HG02885 (cell line): ENCODE measurements around the gene SDS.

ENCODE experiments used
- ATAC-seq: cut with Tn5 transposase; IDR thresholded peaks from one replicate; pipeline ENCODE4 v1.9.1; 2021; ENCODE audit warnings: mild to moderate bottlenecking; ENCODE audit not compliant: unreplicated experiment, poor library complexity

SDS gene

GRCh38 chr12:113385282-113385882 lies 18.3 kb downstream of the SDS start:
- ATAC-seq, result no peak

- no peak for ATAC-seq
Observed at GRCh38 chr12:113384778-113385177, 18.9 kb downstream of the SDS start.

GRCh38 chr12:113382206-113382605 lies 21.5 kb downstream of the SDS start:
- ATAC-seq, result no peak

- no peak for ATAC-seq
Observed at GRCh38 chr12:113381220-113381619, 22.5 kb downstream of the SDS start.

DNA sequence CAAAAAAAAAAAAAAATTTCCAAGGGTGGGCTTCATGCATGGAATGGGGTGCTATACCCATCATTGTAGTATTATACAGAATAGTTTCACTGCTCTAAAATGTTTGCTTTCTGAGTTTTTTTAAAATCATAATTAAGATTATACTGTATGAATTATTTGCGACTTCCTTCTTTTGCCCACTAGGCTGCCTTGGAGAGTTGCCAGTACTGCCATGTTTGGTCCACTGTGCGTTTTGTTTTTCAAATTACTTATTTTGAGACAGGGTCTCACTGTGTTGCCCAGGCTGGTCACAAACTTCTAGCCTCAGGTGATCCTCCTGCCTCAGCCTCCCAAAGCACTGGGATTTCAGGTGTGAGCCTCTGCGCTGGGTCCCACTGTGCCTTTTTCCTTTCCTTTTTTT lies 25.4 kb downstream of the SDS start:
- no peak for ATAC-seq

DNA sequence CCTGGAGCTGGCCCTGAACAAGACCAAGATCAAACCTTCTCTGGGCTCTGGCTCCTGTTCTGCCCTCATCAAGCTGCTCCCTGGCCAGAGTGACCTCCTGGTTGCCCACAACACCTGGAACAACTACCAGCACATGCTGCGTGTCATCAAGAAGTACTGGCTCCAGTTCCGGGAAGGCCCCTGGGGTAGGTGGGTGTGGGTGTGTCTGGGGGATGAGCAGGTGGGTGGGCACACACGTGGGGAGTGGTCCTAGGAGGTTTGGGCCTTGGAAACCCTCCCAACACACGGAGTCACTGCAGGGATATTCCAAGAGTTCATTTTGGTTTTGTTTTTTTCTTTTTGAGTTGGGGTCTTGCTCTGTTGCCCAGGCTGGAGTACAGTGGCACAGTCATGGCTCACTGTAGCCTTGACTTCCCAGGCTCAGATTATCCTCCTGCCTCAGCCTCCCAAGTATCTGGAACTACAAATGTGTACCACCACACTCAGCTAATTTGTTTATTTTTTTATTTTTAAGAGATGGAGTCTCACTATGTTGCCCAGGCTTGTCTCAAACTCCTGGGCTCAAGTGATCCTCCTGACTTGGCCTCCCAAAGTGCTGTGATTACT lies 28.8 kb downstream of the SDS start:
- no peak for ATAC-seq

- no peak for ATAC-seq
Observed at GRCh38 chr12:113373969-113374368, 29.7 kb downstream of the SDS start.

GRCh38 chr12:113373440-113373839 lies 30.2 kb downstream of the SDS start:
- ATAC-seq, result no peak

DNA sequence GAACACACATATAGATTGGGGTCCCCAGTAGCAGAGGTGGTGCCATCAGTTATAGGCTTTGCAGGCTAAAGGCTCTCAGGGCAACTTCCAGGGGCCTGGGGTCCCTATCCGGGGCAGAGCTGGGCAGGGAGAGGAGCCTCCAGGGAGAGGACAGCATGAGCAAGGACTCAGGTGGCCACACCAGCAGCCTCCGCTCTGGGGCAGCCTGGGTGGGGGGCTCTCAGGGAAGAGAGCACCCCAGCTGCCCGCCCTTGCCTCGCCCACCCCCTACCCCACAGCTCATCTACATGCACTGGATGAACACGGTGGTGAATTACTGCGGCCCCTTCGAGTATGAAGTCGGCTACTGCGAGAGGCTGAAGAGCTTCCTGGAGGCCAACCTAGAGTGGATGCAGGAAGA lies 31.3 kb downstream of the SDS start:
- no peak for ATAC-seq

GRCh38 chr12:113371808-113372207 lies 31.9 kb downstream of the SDS start:
- no peak for ATAC-seq

DNA sequence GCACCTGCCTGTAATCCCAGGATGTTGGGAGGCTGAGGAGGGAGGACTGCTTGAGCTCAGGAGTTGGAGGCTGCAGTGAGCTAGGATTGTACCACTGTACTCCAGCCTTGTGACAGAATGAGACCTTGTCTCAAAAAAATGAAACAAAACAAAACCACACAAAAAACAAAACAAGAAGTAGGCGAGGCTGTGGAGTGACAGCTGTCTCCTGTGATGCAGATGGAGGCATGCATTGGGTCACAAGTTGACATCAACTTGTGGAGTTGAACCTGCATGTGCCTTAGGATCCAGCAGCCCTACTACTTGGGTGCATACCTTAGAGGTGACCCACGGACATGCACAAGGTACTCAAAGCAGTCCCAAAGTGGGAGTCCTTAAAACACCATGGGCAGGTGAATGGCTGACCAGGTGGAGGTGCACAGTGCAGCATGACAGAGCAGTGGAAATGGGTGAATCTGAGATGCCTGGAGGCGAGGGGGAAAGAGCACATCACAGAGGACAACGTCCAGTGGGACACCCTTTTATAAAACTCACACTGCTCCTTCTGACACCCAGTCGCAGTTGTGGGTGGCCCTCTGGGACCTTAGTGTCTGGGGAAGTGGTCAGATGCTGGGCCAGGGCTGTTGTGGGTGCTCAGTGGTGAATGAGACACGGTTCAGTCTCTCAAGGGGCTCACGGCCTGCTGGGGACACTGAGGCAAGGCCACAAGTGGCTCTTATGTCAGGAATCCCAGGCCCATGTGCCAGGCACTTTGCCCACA lies 32.6 kb downstream of the SDS start:
- no peak for ATAC-seq

DNA sequence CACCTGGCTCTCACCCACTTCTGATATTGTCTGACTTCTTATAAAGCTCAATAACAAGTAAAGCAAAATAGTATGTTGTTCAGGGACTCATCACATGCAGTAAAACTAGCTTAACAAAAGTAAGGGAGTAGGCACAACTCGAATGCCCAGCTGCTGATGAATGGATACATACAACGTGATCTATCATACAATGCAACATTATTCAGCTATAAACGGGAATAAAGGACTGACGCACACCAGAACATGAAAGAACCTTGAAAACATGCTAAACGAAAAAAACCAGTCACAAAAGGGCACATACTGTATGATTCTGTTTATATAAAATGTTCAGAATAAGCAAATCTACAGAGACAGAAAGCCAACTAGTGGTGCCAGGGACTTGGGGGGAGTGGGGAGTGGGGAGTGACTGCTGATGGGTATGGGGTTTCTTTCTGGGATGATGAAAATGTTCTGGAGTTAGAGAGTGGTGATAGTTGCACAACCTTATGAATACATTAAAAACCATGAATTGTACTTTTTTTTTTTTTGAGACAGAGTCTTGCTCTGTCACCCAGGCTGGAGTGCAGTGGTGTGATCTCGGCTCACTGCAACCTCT lies 34.2 kb downstream of the SDS start:
- ATAC-seq, result no peak

DNA sequence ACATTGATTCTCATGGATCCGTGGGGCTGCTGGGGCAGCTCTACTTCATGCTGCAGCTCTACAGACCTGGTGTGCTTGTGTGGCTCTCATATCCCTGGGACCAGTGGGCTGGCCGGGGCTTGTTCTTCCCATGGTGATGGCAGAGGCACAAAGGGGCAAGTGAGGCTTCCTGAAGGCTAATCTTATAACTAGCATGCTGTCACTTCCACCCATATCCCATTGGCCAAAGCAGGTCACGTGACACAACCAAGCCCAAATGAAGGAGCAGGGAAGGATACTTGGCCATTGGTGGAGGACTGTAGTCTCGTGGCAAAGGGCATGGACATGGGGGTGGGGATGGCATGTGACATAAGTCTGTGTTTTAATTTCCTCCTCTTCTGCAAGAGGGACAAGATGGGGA lies 35.4 kb downstream of the SDS start:
- ATAC-seq, result no peak

- no peak for ATAC-seq
Observed at GRCh38 chr12:113366827-113367226, 36.9 kb downstream of the SDS start.

DNA sequence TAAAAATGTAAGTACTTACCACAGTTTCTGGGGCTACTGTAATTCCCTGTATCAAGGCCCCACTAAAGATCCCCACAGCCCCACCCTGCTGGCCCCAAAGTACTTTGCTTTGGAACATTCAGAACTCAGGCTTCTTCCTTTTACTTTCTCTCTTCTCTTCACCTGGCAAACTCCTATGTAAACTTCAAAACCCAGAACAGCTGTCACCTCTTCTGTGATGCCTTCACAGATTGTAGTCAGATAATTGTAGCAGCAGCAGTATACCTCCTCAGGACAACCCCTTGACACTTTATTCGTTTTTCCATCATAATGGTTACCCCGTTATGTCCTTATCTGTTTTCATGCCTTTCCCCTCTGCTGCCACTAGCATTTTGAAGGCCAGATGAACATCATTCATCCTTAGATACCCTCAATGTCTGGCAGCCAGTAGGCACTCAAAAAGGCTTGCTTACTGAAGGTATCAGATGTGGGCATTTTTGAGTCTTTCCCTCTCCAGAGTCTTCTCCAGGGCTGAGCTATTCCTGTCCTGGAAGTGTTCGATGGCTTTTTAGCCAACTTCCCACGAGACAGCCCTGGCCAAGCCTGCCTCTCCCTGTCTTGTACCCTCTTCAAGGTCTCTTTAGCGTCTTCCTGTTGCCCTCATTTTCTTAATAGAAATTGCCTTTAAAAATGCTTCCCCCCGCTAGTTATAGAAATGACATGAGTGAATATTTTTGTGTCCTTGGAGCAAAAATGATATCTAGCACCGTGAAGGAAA lies 37.9 kb downstream of the SDS start:
- no peak for ATAC-seq

- no peak for ATAC-seq
Observed at GRCh38 chr12:113364698-113365097, 39.0 kb downstream of the SDS start.

GRCh38 chr12:113361574-113362370 lies 41.9 kb downstream of the SDS start:
- no peak for ATAC-seq

- ATAC-seq, result no peak
Observed at GRCh38 chr12:113359939-113360748, 43.5 kb downstream of the SDS start.
